Skeletal muscle cell (primary cell): ENCODE results near the gene LCE3C.
A peak's percentile ranks its signal among the peaks of the same experiment; 100 is the strongest.
"Not testable (repeated sequence)": the region's sequence is repeated elsewhere in the genome, so short reads cannot be mapped to it uniquely, and the experiment has no call there.

Experiments
- DNase-seq: peaks from one replicate; pipeline ENCODE4 v3.0.0-alpha.2; 2010; ENCODE audit warnings: low read depth
- H3K4me3 ChIP-seq: 2 replicates; pipeline ENCODE4 v1.5.1; 2011; ENCODE audit warnings: low read depth, mild to moderate bottlenecking, control low read depth, low read length, moderate library complexity

LCE3C gene

GRCh38 chr1:152599934-152600333, at the start of gene LCE3C:
TSS of gene LCE3C (plus strand) at chr1:152600234. CDS start at chr1:152600732, 498 bp downstream.
- no peak within 1 kb of the TSS for H3K4me3 ChIP-seq
- DNase-seq, result no peak

GRCh38 chr1:152565115-152565514, 34.9 kb upstream of the LCE3C start:
- no peak for DNase-seq
- H3K4me3 ChIP-seq, result no peak overlapping the region

- no peak for DNase-seq
- no peak overlapping the region for H3K4me3 ChIP-seq
Measured at GRCh38 chr1:152565535-152566215, 34.4 kb upstream of the LCE3C start.

GRCh38 chr1:152566681-152567080, 33.4 kb upstream of the LCE3C start, which contains the start of gene LCE3E:
TSS of gene LCE3E (minus strand) at chr1:152566780. CDS start at chr1:152566208, 572 bp downstream.
- no peak for DNase-seq
- no peak within 1 kb of the TSS for H3K4me3 ChIP-seq

GRCh38 chr1:152577168-152577567, 22.9 kb upstream of the LCE3C start:
- no peak for DNase-seq
- H3K4me3 ChIP-seq, result no peak overlapping the region

GRCh38 chr1:152579526-152579925, 20.5 kb upstream of the LCE3C start:
- not testable (repeated sequence) for H3K4me3 ChIP-seq, DNase-seq

- no peak for DNase-seq
Measured at GRCh38 chr1:152580433-152580832, 19.6 kb upstream of the LCE3C start, which contains the start of gene LCE3D. TSS of gene LCE3D (minus strand) at chr1:152580516. CDS start at chr1:152579936, 580 bp downstream.

GRCh38 chr1:152582647-152583046, 17.4 kb upstream of the LCE3C start:
- DNase-seq, result no peak
- no peak overlapping the region for H3K4me3 ChIP-seq

More at GRCh38 chr1:152580433-152580832, 19.6 kb upstream of the LCE3C start, which contains the start of gene LCE3D:
- H3K4me3 ChIP-seq, result no peak within 1 kb of the TSS

- no peak for DNase-seq
- no peak overlapping the region for H3K4me3 ChIP-seq
Measured at GRCh38 chr1:152585586-152585985, 14.4 kb upstream of the LCE3C start.

- no peak overlapping the region for H3K4me3 ChIP-seq
- DNase-seq, result no peak
Measured at GRCh38 chr1:152596986-152597385, 3.0 kb upstream of the LCE3C start.

GRCh38 chr1:152613511-152613910, 13.5 kb downstream of the LCE3C start, which contains the start of gene LCE3B:
TSS of gene LCE3B (plus strand) at chr1:152613811. CDS start at chr1:152613811, 0 bp downstream.
- H3K4me3 ChIP-seq, result no peak within 1 kb of the TSS
- DNase-seq, result no peak

- no peak for DNase-seq
Measured at GRCh38 chr1:152621993-152622392, 22.0 kb downstream of the LCE3C start.

GRCh38 chr1:152622803-152623202, 22.8 kb downstream of the LCE3C start, which contains the start of gene LCE3A:
TSS of gene LCE3A (minus strand) at chr1:152623103. CDS start at chr1:152623103, 0 bp downstream.
- DNase-seq, result peak; percentile 25
- H3K4me3 ChIP-seq, result no peak within 1 kb of the TSS

More at GRCh38 chr1:152621993-152622392, 22.0 kb downstream of the LCE3C start:
- no peak overlapping the region for H3K4me3 ChIP-seq

GRCh38 chr1:152623203-152623844, 23.3 kb downstream of the LCE3C start:
- no peak overlapping the region for H3K4me3 ChIP-seq
- DNase-seq, result no peak

- DNase-seq, result no peak
- H3K4me3 ChIP-seq, result no peak overlapping the region
Measured at GRCh38 chr1:152626744-152627143, 26.7 kb downstream of the LCE3C start.

GRCh38 chr1:152630596-152630995, 30.6 kb downstream of the LCE3C start:
- no peak for DNase-seq

GRCh38 chr1:152640351-152640750, 40.3 kb downstream of the LCE3C start:
- no peak overlapping the region for H3K4me3 ChIP-seq
- DNase-seq, result peak; percentile 4

More at GRCh38 chr1:152630596-152630995, 30.6 kb downstream of the LCE3C start:
- H3K4me3 ChIP-seq, result no peak overlapping the region

- H3K4me3 ChIP-seq, result no peak overlapping the region
- DNase-seq, result no peak
Measured at GRCh38 chr1:152643945-152644344, 43.9 kb downstream of the LCE3C start.

GRCh38 chr1:152645146-152645545, 45.1 kb downstream of the LCE3C start:
- H3K4me3 ChIP-seq, result no peak overlapping the region
- no peak for DNase-seq

- DNase-seq, result no peak
- no peak overlapping the region for H3K4me3 ChIP-seq
Measured at GRCh38 chr1:152646656-152647055, 46.6 kb downstream of the LCE3C start.
